ENCODE measurements around the gene MAPKAPK2.

- no peak for TF ChIP-seq SETDB1 (CRISPR knock-in tag; IDR thresholded peaks at IDR 0.05; ENCODE audit: borderline replicate concordance)
- no peak for TF ChIP-seq POLR2A (IDR thresholded peaks at IDR 0.05; ENCODE audit: insufficient read depth in 1 of 2, low read depth in 2 of 2, low read length in 2 of 2)
Measured at GRCh38 chr1:206751891-206752290, 67.2 kb downstream of the MAPKAPK2 start.
